GM19395 (cell line): ENCODE data around the gene GNAI3.

Experiments used
- ATAC-seq: cut with Tn5 transposase; IDR thresholded peaks from one replicate; pipeline ENCODE4 v1.9.1; 2021; ENCODE audit warnings: mild to moderate bottlenecking, moderate library complexity; ENCODE audit not compliant: unreplicated experiment

Gene GNAI3

DNA sequence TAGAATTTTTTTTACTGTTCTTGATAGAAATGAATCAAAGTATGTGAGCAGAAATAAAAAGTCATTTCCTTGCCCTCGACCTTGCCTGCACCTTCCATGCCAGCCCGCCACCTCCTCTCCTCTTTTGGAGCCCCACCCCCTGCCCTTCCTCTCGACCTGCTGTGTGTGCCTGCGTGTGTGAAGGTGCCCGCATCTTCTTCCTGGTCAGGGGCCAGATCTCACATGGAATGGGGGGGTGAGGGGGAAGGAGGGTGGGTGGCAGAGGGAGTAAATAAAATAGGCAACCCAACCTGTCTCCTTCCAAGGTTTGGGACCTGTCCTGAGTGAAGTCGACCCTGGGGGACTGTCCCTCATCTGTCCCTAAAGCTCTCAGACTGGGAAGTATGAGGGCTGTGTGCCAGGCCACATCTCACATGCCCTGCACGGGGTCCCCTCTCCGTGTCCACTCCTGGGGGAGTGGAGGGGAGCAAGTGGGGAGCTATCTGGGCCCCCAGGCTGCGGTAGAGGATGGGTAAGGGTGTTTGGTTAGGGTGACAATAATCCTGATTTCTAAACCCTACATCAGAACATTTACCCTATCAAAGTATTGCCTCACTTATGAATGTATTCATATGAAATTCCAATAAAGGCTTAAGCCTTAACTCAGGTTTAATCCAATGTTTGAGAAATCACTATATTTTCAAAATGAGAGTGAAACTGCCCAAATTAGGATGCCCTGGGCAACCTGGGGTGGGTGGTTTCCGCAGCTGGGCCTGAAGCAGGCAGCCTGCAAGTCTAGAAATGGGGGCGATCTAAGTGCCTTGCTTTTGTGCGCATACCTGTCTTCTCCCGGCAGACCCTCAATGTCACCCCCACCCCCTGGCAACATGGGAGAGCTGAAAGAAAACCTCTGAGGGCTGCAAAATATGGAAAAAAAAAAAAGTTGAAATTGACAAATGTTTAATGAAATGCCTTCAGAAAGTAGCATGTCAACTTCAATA is 86.6 kb downstream of the GNAI3 start:
- ATAC-seq = no peak

- ATAC-seq = no peak
Measured at GRCh38 chr1:109635862-109636200, 87.4 kb downstream of the GNAI3 start.

DNA sequence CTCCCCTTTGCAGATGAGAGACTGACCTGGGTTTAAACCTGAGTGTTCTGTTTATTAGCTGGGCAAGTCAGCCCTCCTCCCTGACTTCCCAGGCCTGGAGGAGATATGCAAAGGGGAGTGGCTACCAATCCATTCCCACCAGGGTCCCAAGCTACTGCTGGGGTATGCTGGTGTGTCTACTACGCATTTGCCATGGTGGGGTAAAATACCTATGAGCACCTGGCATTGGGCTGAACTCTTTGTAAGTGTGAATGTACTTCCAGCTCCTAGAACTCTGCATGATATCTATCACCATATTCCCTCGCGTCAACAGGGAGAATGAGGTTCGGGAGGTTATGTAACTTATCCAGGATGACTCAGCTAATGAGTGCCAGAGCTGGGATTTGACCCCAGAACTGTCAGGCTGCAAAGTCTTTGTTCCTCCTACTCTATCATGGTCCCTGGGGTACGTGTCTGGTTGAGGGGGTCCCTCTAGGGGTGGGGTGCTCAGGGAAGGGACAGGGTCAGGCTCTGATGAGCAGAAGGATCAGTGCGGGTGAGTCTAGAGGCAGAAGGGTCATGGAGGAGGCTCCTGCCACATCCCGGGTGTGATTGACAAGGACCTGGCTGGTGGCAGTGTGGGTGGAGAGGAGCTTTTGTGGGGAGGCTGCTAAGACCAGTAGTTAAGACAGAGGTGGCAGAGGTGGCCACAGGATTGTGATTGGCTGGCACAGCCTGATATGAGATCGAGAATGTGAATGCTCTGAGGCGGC is 88.0 kb downstream of the GNAI3 start:
- no peak for ATAC-seq

- ATAC-seq = no peak
Measured at GRCh38 chr1:109637446-109637845, 89.0 kb downstream of the GNAI3 start.

- no peak for ATAC-seq
Measured at GRCh38 chr1:109639063-109639840, 90.8 kb downstream of the GNAI3 start.

GRCh38 chr1:109639841-109640184 is 91.4 kb downstream of the GNAI3 start:
- ATAC-seq = no peak

GRCh38 chr1:109640285-109640865 is 92.0 kb downstream of the GNAI3 start:
- ATAC-seq = peak; percentile 80

DNA sequence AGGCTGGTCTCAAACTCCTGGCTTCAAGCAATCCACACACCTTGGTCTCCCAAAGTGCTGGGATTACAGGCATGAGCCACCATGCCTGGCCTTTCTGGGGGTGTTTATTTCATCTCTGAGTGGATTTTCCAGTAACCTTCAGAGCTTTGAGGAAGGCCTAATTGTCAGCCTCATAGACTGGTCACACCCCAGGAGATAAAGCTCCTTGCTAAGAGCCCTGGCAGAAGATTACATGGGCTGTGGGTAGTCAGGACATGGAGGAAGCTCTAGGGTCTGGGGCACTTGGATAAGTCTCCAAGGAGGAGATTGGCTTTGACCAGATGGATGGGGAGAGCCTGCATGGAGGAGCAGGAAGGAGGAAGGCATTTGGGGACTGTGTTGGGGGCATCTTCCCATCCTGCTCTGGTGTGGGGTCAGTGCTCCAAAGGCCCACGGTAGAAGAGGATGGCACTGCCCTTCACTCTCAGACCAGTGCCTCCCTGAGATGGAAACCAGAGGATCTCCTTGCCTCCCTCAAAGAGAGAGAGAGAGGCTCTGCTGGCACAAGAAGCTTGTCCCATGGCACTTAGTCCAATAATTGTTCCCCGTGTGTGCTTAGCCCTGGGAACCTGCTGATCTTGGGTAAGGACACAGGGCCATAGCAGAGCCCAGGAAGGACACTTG is 92.8 kb downstream of the GNAI3 start:
- ATAC-seq = no peak

- no peak for ATAC-seq
Measured at GRCh38 chr1:109641861-109642260, 93.4 kb downstream of the GNAI3 start.

- no peak for ATAC-seq
Measured at GRCh38 chr1:109642626-109643025, 94.2 kb downstream of the GNAI3 start.

GRCh38 chr1:109643385-109644230 is 95.2 kb downstream of the GNAI3 start:
- peak; percentile 92 for ATAC-seq

DNA sequence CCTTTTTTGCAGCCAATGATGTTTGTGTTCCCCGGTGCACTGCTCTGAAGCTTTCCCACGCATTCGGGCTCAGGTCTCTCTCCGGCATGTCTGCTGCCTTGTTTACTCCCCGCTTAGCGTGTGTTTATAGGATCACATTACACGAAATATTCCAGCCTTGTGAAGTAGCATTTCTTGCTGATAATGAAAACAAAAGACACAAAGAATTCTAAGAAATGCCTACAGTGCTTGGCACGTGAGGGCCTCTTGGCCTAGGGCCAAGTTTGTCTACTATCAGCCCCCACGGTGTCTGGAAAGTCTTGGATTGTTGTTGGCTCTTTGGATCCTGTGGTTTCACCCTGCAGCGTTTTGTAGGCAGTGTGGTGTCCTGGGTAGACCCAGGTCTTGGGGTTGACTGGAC is 96.3 kb downstream of the GNAI3 start:
- ATAC-seq = no peak

- no peak for ATAC-seq
Measured at GRCh38 chr1:109649491-109649914, 101.1 kb downstream of the GNAI3 start.

- ATAC-seq = no peak
Measured at GRCh38 chr1:109650609-109651008, 102.2 kb downstream of the GNAI3 start.

DNA sequence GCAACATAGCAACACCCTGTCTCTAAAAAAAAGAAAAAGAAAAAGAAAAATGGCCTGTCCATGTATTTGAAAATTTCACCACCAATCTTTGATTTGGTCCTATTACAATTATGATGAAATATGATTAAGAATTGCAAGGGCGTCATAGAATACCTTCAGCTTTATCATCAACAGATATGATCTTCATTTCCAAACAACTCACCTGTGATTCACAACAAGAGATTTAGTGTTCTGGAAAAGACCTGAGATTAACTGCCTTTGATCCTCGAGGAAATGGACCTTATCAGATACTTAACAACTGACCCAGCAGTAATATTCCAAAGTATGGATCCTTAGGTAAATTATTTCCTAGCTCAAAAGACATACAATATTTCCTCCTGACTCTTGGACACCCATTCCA is 104.0 kb downstream of the GNAI3 start:
- no peak for ATAC-seq

DNA sequence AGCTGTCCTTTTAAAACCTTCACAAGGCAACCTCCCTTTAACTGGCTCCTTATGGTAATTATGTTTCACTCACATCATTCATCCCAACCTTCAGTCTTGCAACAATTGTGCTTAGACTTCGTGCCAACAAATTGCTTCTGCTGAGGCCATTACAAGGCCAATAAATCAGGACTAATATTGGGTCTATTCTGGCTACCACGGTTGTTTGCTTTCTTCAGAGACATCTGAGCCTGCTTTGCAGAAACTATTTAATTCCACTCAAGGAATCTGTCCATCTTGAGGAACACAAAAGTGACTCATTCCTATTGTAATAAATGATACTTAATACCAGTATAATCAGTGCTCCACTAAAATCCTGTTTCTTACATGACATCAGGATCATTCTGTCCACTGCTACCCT is 104.9 kb downstream of the GNAI3 start:
- ATAC-seq = no peak

DNA sequence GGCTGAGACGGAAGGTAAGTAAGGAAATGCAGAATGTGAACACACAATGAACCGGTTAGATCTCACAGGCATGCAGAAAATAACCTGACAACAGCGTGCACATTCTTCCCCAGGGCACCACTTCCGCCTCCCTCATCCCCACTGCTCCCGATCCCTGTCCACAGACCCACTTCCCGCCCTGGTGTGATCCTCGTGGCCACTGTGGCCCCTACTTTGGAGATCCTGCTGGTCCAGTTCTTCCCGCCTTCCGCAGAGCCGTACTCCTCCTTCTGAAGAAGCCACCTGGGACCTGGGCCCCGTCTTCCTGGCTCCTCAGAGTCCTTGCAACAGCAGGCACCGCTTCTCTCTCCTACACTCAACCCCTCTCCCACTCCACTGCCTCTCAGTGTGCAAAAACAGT is 106.1 kb downstream of the GNAI3 start:
- no peak for ATAC-seq

- ATAC-seq = peak; percentile 98
Measured at GRCh38 chr1:109655615-109656519, 107.5 kb downstream of the GNAI3 start, which contains the start of gene GSTM4. Gene GSTM4 (plus strand): TSS chr1:109656099. CDS start chr1:109656390, 291 bp downstream.
